Endodermal cell (in vitro differentiated cells): ENCODE measurements around the gene PPP1R9A. TPM values are rescaled to one million over a fixed set of nuclear protein-coding genes. Genes with fewer than 3 reads are reported as not detected.

Experiments used
- DNase-seq: peaks from one replicate; pipeline ENCODE4 v3.0.0-alpha.2; 2017
- H3K27ac ChIP-seq: 2 replicates; pipeline ENCODE4 v1.5.1; 2013; ENCODE audit warnings: mild to moderate bottlenecking, low read depth, low read length, moderate library complexity
- H3K27me3 ChIP-seq: 2 replicates; pipeline ENCODE4 v1.6.1; 2013; ENCODE audit warnings: mild to moderate bottlenecking, low read length, moderate library complexity; ENCODE audit not compliant: insufficient read depth, control insufficient read depth, poor library complexity, severe bottlenecking
- H3K36me3 ChIP-seq: 2 replicates; pipeline ENCODE4 v1.7.0; 2013; ENCODE audit warnings: mild to moderate bottlenecking, low read length, moderate library complexity; ENCODE audit not compliant: control insufficient read depth, insufficient read depth
- H3K4me1 ChIP-seq: one replicate; pipeline ENCODE4 v1.7.0; 2013; ENCODE audit warnings: low read length; ENCODE audit not compliant: control insufficient read depth, insufficient read depth
- H3K4me3 ChIP-seq: 2 replicates; pipeline ENCODE4 v1.5.1; 2013; ENCODE audit warnings: mild to moderate bottlenecking, low read length, moderate library complexity
- H3K9ac ChIP-seq: 2 replicates; pipeline ENCODE4 v1.6.1; 2013; ENCODE audit warnings: mild to moderate bottlenecking, low read length, moderate library complexity; ENCODE audit not compliant: poor library complexity, severe bottlenecking; ENCODE audit errors: extremely low read depth
- H3K9me3 ChIP-seq: 2 replicates; pipeline ENCODE4 v1.6.1; 2013; ENCODE audit warnings: mild to moderate bottlenecking, low read length, moderate library complexity; ENCODE audit not compliant: control insufficient read depth
- H3K27ac Mint-ChIP-seq: 2 replicates; pipeline ENCODE4 v1.8.0; 2020; ENCODE audit warnings: mixed read lengths
- H3K27me3 Mint-ChIP-seq: 2 replicates; pipeline ENCODE4 v1.8.0; 2021; ENCODE audit warnings: mild to moderate bottlenecking, mixed read lengths; ENCODE audit not compliant: insufficient read depth
- H3K36me3 Mint-ChIP-seq: 2 replicates; pipeline ENCODE4 v1.8.0; 2020; ENCODE audit warnings: low read depth, mixed read lengths
- H3K4me1 Mint-ChIP-seq: 2 replicates; pipeline ENCODE4 v1.8.0; 2020; ENCODE audit warnings: mixed read lengths
- H3K4me3 Mint-ChIP-seq: 2 replicates; pipeline ENCODE4 v1.8.0; 2020; ENCODE audit warnings: mild to moderate bottlenecking, moderate library complexity, mixed read lengths
- H3K9me3 Mint-ChIP-seq: 2 replicates; pipeline ENCODE4 v1.8.0; 2020; ENCODE audit warnings: mild to moderate bottlenecking, mixed read lengths
- WGBS, 2 experiments: methylation state at CpG; one replicate each; pipeline versions ENCODE4 v1.1.5 to v1.1.7; 2013; ENCODE audit warnings: missing lambda C conversion rate in 2 of 2, mixed read lengths in 1 of 2; ENCODE audit not compliant: insufficient coverage in 1 of 2, insufficient read length in 1 of 2; 5-methylcytosine and 5-hydroxymethylcytosine counted together
- total RNA-seq, 2 donors: library from RNA; stranded (reverse); fragmentation: NEBNext Ultra II Directional in 1 of 2; extraction: Animal tissue kit (Norgen Biotek cat#: 25700) in 1 of 2; gene quantifications; 2 replicates in 1 of 2; 3 replicates in 1 of 2; pipeline ENCODE4 v1.2.1, GENCODE V29; 2021
- TF ChIP-seq, protein P1 (sequence below): fragments of 200-600 bp; sonication (generic); conservative IDR thresholded peaks from 2 replicates; pipeline ENCODE4 v1.5.0; 2021; ENCODE audit warnings: antibody characterized with exemption, mild to moderate bottlenecking

Gene PPP1R9A
- total RNA-seq, 2 donors from 2014 or later = 38.7 to 39.4 TPM

GRCh38 chr7:94941844-94942632 lies 34.6 kb downstream of the PPP1R9A start:
- H3K27ac ChIP-seq = no peak overlapping the region
- TF ChIP-seq, protein P1, sequence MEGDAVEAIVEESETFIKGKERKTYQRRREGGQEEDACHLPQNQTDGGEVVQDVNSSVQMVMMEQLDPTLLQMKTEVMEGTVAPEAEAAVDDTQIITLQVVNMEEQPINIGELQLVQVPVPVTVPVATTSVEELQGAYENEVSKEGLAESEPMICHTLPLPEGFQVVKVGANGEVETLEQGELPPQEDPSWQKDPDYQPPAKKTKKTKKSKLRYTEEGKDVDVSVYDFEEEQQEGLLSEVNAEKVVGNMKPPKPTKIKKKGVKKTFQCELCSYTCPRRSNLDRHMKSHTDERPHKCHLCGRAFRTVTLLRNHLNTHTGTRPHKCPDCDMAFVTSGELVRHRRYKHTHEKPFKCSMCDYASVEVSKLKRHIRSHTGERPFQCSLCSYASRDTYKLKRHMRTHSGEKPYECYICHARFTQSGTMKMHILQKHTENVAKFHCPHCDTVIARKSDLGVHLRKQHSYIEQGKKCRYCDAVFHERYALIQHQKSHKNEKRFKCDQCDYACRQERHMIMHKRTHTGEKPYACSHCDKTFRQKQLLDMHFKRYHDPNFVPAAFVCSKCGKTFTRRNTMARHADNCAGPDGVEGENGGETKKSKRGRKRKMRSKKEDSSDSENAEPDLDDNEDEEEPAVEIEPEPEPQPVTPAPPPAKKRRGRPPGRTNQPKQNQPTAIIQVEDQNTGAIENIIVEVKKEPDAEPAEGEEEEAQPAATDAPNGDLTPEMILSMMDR = no peak

GRCh38 chr7:94943134-94943533 lies 35.7 kb downstream of the PPP1R9A start:
- Histone ChIP-seq H3K9ac (no peak overlapping the region), H3K27me3 (no peaks in the 10 kb centered on the region), H3K27ac (no peak overlapping the region), H3K36me3 (no peaks in the 10 kb centered on the region), H3K4me3 (no peak overlapping the region), H3K9me3 (no peaks in the 10 kb centered on the region), H3K4me1 (no peaks in the 10 kb centered on the region)
- Mint-ChIP-seq H3K27me3 (no peaks in the 10 kb centered on the region), H3K36me3 (no peaks in the 10 kb centered on the region), H3K27ac (no peak overlapping the region), H3K4me1 (peaks cover 19% of the 10 kb centered on the region), H3K9me3 (no peaks in the 10 kb centered on the region), H3K4me3 (no peak overlapping the region)
- TF ChIP-seq, protein P1 = no peak
- no peak for DNase-seq

More at GRCh38 chr7:94941844-94942632, 34.6 kb downstream of the PPP1R9A start:
- H3K4me3 Mint-ChIP-seq = no peak overlapping the region
- Histone ChIP-seq H3K27me3 (no peaks in the 10 kb centered on the region), H3K9ac (no peak overlapping the region), H3K36me3 (no peaks in the 10 kb centered on the region), H3K4me1 (no peaks in the 10 kb centered on the region), H3K9me3 (no peaks in the 10 kb centered on the region), H3K4me3 (no peak overlapping the region)
- H3K9me3 Mint-ChIP-seq = no peaks in the 10 kb centered on the region
- H3K27me3 Mint-ChIP-seq = no peaks in the 10 kb centered on the region
- no peaks in the 10 kb centered on the region for H3K36me3 Mint-ChIP-seq
- H3K27ac Mint-ChIP-seq = no peak overlapping the region
- H3K4me1 Mint-ChIP-seq = peaks cover 26% of the 10 kb centered on the region
- no peak for DNase-seq
- WGBS, 2 experiments = 93% methylated on average over 3 of the region's 3 CpGs; no CpG with 5 or more reads in 1 of the 2 experiments

GRCh38 chr7:94949532-94949931 lies 42.1 kb downstream of the PPP1R9A start:
- Histone ChIP-seq H3K4me3 (no peak overlapping the region), H3K36me3 (no peaks in the 10 kb centered on the region), H3K9ac (no peak overlapping the region), H3K9me3 (no peaks in the 10 kb centered on the region), H3K4me1 (no peaks in the 10 kb centered on the region), H3K27me3 (no peaks in the 10 kb centered on the region), H3K27ac (no peak overlapping the region)
- 100% methylated on average over 1 of the region's 1 CpG; no CpG with 5 or more reads in 1 of the 2 experiments for WGBS, 2 experiments
- Mint-ChIP-seq H3K9me3 (peaks cover 11% of the 10 kb centered on the region), H3K27me3 (no peaks in the 10 kb centered on the region), H3K4me1 (peaks cover 4% of the 10 kb centered on the region), H3K36me3 (peaks cover 16% of the 10 kb centered on the region), H3K27ac (peak overlapping the region; percentile 58), H3K4me3 (no peak overlapping the region)
- TF ChIP-seq, protein P1 = no peak
- no peak for DNase-seq
